MM.1S (cell line): ENCODE data around the gene MBD5.

Source experiments
- EZH2phosphoT487 ChIP-seq: fragments of 300-600 bp; sonication (generic); IDR thresholded peaks from 2 replicates; pipeline ENCODE4 v1.6.1; 2018; ENCODE audit warnings: antibody characterized with exemption, low read length
- TF ChIP-seq, protein P1 (sequence below): fragments of 300-600 bp; sonication (generic); IDR thresholded peaks from 2 replicates; pipeline ENCODE4 v1.5.1; 2016; ENCODE audit warnings: antibody characterized with exemption, low read length, mixed read lengths

DNA sequence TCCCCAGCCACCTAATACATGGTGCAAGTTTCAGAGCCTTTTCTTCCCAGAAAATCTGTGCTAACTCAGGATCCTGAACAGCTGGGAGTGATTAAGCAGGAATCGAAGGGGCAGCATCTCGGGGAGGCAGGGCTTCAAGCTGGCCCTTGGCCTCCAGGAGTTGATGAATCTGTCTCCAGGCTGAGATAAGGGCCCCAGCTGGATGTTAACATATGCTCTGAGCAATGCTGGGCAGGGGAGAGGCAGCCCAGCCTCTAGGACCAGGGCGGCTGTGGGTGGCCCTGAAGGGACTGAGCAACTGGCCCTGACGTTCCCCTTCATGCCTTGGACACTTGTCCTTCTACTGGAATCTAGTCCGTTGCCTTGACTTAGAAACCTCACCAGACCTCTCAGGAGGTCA, 539.6 kb downstream of the MBD5 start:
- TF ChIP-seq, protein P1, sequence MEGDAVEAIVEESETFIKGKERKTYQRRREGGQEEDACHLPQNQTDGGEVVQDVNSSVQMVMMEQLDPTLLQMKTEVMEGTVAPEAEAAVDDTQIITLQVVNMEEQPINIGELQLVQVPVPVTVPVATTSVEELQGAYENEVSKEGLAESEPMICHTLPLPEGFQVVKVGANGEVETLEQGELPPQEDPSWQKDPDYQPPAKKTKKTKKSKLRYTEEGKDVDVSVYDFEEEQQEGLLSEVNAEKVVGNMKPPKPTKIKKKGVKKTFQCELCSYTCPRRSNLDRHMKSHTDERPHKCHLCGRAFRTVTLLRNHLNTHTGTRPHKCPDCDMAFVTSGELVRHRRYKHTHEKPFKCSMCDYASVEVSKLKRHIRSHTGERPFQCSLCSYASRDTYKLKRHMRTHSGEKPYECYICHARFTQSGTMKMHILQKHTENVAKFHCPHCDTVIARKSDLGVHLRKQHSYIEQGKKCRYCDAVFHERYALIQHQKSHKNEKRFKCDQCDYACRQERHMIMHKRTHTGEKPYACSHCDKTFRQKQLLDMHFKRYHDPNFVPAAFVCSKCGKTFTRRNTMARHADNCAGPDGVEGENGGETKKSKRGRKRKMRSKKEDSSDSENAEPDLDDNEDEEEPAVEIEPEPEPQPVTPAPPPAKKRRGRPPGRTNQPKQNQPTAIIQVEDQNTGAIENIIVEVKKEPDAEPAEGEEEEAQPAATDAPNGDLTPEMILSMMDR = no peak
- no peak for TF ChIP-seq EZH2phosphoT487
